CD4-positive, alpha-beta memory T cell (primary cell): ENCODE measurements around the gene C20orf96. TPM values are rescaled to one million over a fixed set of nuclear protein-coding genes. Genes with fewer than 3 reads are reported as not detected.

Experiments used
- CTCF ChIA-PET: fragments of 350-600 bp; sonication (Branson Sonifier 250); formaldehyde crosslinking; loops from one replicate; lab custom pipeline; 2021; ENCODE audit warnings: inconsistent platforms; ENCODE audit not compliant: partially characterized antibody; lab: Charles Lee
- POLR2A ChIA-PET: fragments of 350-600 bp; sonication (Branson Sonifier 250); formaldehyde crosslinking; loops from one replicate; lab custom pipeline; 2021; ENCODE audit not compliant: partially characterized antibody; lab: Charles Lee
- DNase-seq, 5 donors: peaks; one replicate each; pipeline versions ENCODE4 v3.0.0 to v3.0.0-alpha.2; 2020 to 2022; ENCODE audit warnings: mixed read lengths in 1 of 5
- H3K27ac ChIP-seq: one replicate; pipeline ENCODE4 v1.7.0; 2013; ENCODE audit warnings: low read depth, low read length
- H3K27me3 ChIP-seq: 2 replicates; pipeline ENCODE4 v1.7.0; 2013; ENCODE audit warnings: mild to moderate bottlenecking, low read length, moderate library complexity; ENCODE audit not compliant: insufficient read depth
- H3K36me3 ChIP-seq: 2 replicates; pipeline ENCODE4 v1.7.0; 2013; ENCODE audit warnings: mild to moderate bottlenecking, low read length, moderate library complexity; ENCODE audit not compliant: insufficient read depth
- H3K4me1 ChIP-seq: 2 replicates; pipeline ENCODE4 v1.7.0; 2013; ENCODE audit warnings: mild to moderate bottlenecking, low read length, moderate library complexity; ENCODE audit not compliant: insufficient read depth
- H3K4me3 ChIP-seq, 2 donors: one replicate each; pipeline ENCODE4 v1.7.0; 2013; ENCODE audit warnings: low read length in 2 of 2, mild to moderate bottlenecking in 1 of 2
- H3K9me3 ChIP-seq, 2 donors: one replicate each; pipeline ENCODE4 v1.7.0; 2013; ENCODE audit warnings: low read length in 2 of 2, control low read depth in 1 of 2; ENCODE audit not compliant: control insufficient read depth in 1 of 2
- H3K27ac Mint-ChIP-seq, 7 donors: one replicate each; pipeline ENCODE4 v1.8.0; 2020 to 2021; ENCODE audit warnings: mixed read lengths in 7 of 7, mild to moderate bottlenecking in 6 of 7, inconsistent platforms in 3 of 7, moderate library complexity in 3 of 7
- H3K27me3 Mint-ChIP-seq, 2 donors: one replicate each; pipeline ENCODE4 v1.8.0; 2020 to 2021; ENCODE audit warnings: mixed read lengths in 2 of 2
- H3K36me3 Mint-ChIP-seq, 2 donors: one replicate each; pipeline ENCODE4 v1.8.0; 2020 to 2021; ENCODE audit warnings: mixed read lengths in 2 of 2, inconsistent platforms in 1 of 2, mild to moderate bottlenecking in 1 of 2
- H3K4me1 Mint-ChIP-seq, 4 donors: one replicate each; pipeline ENCODE4 v1.8.0; 2020 to 2021; ENCODE audit warnings: mixed read lengths in 4 of 4, mild to moderate bottlenecking in 1 of 4
- H3K4me3 Mint-ChIP-seq, 8 donors: one replicate each; pipeline ENCODE4 v1.8.0; 2020 to 2021; ENCODE audit warnings: mixed read lengths in 8 of 8, mild to moderate bottlenecking in 7 of 8, moderate library complexity in 6 of 8, inconsistent platforms in 3 of 8
- H3K9me3 Mint-ChIP-seq, 8 donors: one replicate each; pipeline ENCODE4 v1.8.0; 2020 to 2021; ENCODE audit warnings: mixed read lengths in 8 of 8, mild to moderate bottlenecking in 5 of 8, inconsistent platforms in 3 of 8, moderate library complexity in 1 of 8
- intact Hi-C: fragments of 100-400 bp; cut with micrococcal nuclease; formaldehyde crosslinking; loops from one replicate; pipeline ENCODE4 v1.15.1; 2023
- polyA plus RNA-seq, 2 donors: library from polyadenylated mRNA; unstranded; fragments of 300-500 nt; fragmentation: Illumina TruSeq; gene quantifications; one replicate each; pipeline ENCODE4 v1.2.3, GENCODE V29; 2021
- total RNA-seq, 2 experiments: library from RNA; stranded (reverse); gene quantifications; one replicate each; pipeline ENCODE4 v1.2.3, GENCODE V29; 2021

Gene C20orf96
- total and polyA plus RNA-seq, 4 experiments from 2014 or later = 0.25 to 2.5 (median 1.1) TPM

- Mint-ChIP-seq H3K4me1 (peaks cover 19 to 38% (median 24%) of the 10 kb centered on the region in 4 donors), H3K9me3 (peaks cover 0 to 3% (median 0%) of the 10 kb centered on the region in 8 donors), H3K4me3 (no peak overlapping the region), H3K27ac (peak overlapping the region in 2 of 7 donors; percentile 25 to 57), H3K36me3 (peaks cover 3 to 22% of the 10 kb centered on the region in 2 donors), H3K27me3 (no peaks in the 10 kb centered on the region)
- Histone ChIP-seq H3K4me3 (no peak overlapping the region), H3K9me3 (no peaks in the 10 kb centered on the region), H3K36me3 (no peaks in the 10 kb centered on the region), H3K27me3 (no peaks in the 10 kb centered on the region), H3K4me1 (peaks cover 28% of the 10 kb centered on the region), H3K27ac (no peak overlapping the region)
- no peak for DNase-seq
- CTCF ChIA-PET = no interaction called here
- POLR2A ChIA-PET = interaction anchor here (0.8 to 1.4 kb wide), 3 partner anchors 12 to 23 kb away, joined by 3 to 4 read pairs (median 3); partner anchors contain the start of gene SOX12
- intact Hi-C loops = no loop called here
Measured at GRCh38 chr20:301886-302848, 11.6 kb upstream of the C20orf96 start.

GRCh38 chr20:300345-300990, 9.9 kb upstream of the C20orf96 start:
- no peak for DNase-seq
- peak overlapping the region; percentile 20 to 77 (median 44) for H3K4me3 Mint-ChIP-seq
- ChIA-PET POLR2A (interaction anchor here (0.8 to 5.4 kb wide), 2 partner anchors 24 kb away, joined by 3 to 112 read pairs; partner anchors contain the start of gene SOX12), CTCF (interaction anchor here (2.1 to 3.8 kb wide), 3 partner anchors 20 to 30 kb away, joined by 6 to 18 read pairs (median 16); partner anchors contain the start of gene SOX12)
- H3K27ac Mint-ChIP-seq = peak overlapping the region; percentile 9 to 86 (median 66)
- Histone ChIP-seq H3K9me3 (no peaks in the 10 kb centered on the region), H3K4me1 (peaks cover 33% of the 10 kb centered on the region), H3K27me3 (no peaks in the 10 kb centered on the region), H3K4me3 (no peak overlapping the region), H3K36me3 (no peaks in the 10 kb centered on the region), H3K27ac (no peak overlapping the region)
- peaks cover 3 to 25% of the 10 kb centered on the region in 2 donors for H3K36me3 Mint-ChIP-seq
- H3K4me1 Mint-ChIP-seq = peaks cover 28 to 51% (median 37%) of the 10 kb centered on the region in 4 donors
- H3K27me3 Mint-ChIP-seq = no peaks in the 10 kb centered on the region
- no peaks in the 10 kb centered on the region for H3K9me3 Mint-ChIP-seq
- intact Hi-C loops = no loop called here

- H3K36me3 Mint-ChIP-seq = peaks cover 3 to 25% of the 10 kb centered on the region in 2 donors
- H3K27me3 Mint-ChIP-seq = no peaks in the 10 kb centered on the region
- POLR2A ChIA-PET = interaction anchor here (0.7 to 5.4 kb wide), 7 partner anchors 11 to 245 kb away, joined by 3 to 112 read pairs (median 11); partner anchors contain the start of genes CSNK2A1, SOX12 and TRIB3
- H3K27ac Mint-ChIP-seq = peak overlapping the region; percentile 97 to 99 (median 99)
- peak overlapping the region; percentile 97 to 100 (median 98) for H3K4me3 Mint-ChIP-seq
- H3K9me3 ChIP-seq = no peaks in the 10 kb centered on the region
- peak overlapping the region; percentile 85 for H3K27ac ChIP-seq
- H3K4me1 ChIP-seq = peaks cover 33% of the 10 kb centered on the region
- H3K36me3 ChIP-seq = no peaks in the 10 kb centered on the region
- CTCF ChIA-PET = interaction anchor here (2.1 to 3.8 kb wide), 4 partner anchors 22 to 33 kb away, joined by 6 to 18 read pairs (median 14); partner anchors contain the start of gene SOX12
- intact Hi-C loops = loop anchor here (5.0 kb wide), 1 partner anchor 243 kb away; the partner anchor contains the start of gene CSNK2A1
- no peaks in the 10 kb centered on the region for H3K9me3 Mint-ChIP-seq
- DNase-seq = no peak
- H3K4me1 Mint-ChIP-seq = peaks cover 28 to 51% (median 37%) of the 10 kb centered on the region in 4 donors
- no peaks in the 10 kb centered on the region for H3K27me3 ChIP-seq
- H3K4me3 ChIP-seq = peak overlapping the region; percentile 67 to 94
Measured at GRCh38 chr20:298776-299391, 8.3 kb upstream of the C20orf96 start.

GRCh38 chr20:297925-298775, 7.6 kb upstream of the C20orf96 start:
- ChIA-PET CTCF (interaction anchor here (2.1 to 3.8 kb wide), 4 partner anchors 22 to 32 kb away, joined by 6 to 18 read pairs (median 14); partner anchors contain the start of gene SOX12), POLR2A (interaction anchor here (0.7 to 5.4 kb wide), 7 partner anchors 12 to 245 kb away, joined by 3 to 112 read pairs (median 11); partner anchors contain the start of genes CSNK2A1, SOX12 and TRIB3)
- Mint-ChIP-seq H3K27me3 (no peaks in the 10 kb centered on the region), H3K27ac (peak overlapping the region; percentile 97 to 99 (median 99)), H3K9me3 (no peaks in the 10 kb centered on the region), H3K36me3 (peaks cover 3 to 25% of the 10 kb centered on the region in 2 donors), H3K4me3 (peak overlapping the region; percentile 97 to 100 (median 98)), H3K4me1 (peaks cover 28 to 51% (median 37%) of the 10 kb centered on the region in 4 donors)
- H3K4me1 ChIP-seq = peaks cover 33% of the 10 kb centered on the region
- no peaks in the 10 kb centered on the region for H3K36me3 ChIP-seq
- H3K27me3 ChIP-seq = no peaks in the 10 kb centered on the region
- intact Hi-C loops = loop anchor here (1.0 to 5.0 kb wide), 2 partner anchors 27 to 244 kb away; partner anchors contain the start of genes CSNK2A1 and SOX12
- H3K9me3 ChIP-seq = no peaks in the 10 kb centered on the region
- H3K4me3 ChIP-seq = peak overlapping the region; percentile 67 to 94
- peak overlapping the region; percentile 85 for H3K27ac ChIP-seq
- peak; percentile 42 to 65 (median 43) for DNase-seq

GRCh38 chr20:297098-297924, 6.8 kb upstream of the C20orf96 start, which contains the start of gene ZCCHC3:
Gene ZCCHC3, plus strand, starts transcription at chr20:297570. Its CDS starts 17 bp downstream, at chr20:297587.
- Histone ChIP-seq H3K4me1 (peaks cover 33% of the 10 kb centered on the region), H3K9me3 (no peaks in the 10 kb centered on the region), H3K27me3 (no peaks in the 10 kb centered on the region), H3K36me3 (no peaks in the 10 kb centered on the region), H3K27ac (peak within 1 kb of the TSS; percentile 85), H3K4me3 (peak within 1 kb of the TSS; percentile 67 to 94)
- Mint-ChIP-seq H3K36me3 (peaks cover 3 to 25% of the 10 kb centered on the region in 2 donors), H3K27ac (peak within 1 kb of the TSS; percentile 97 to 99 (median 99)), H3K4me1 (peaks cover 30 to 56% (median 37%) of the 10 kb centered on the region in 4 donors), H3K9me3 (no peaks in the 10 kb centered on the region), H3K4me3 (peak within 1 kb of the TSS; percentile 98 to 100 (median 99)), H3K27me3 (no peaks in the 10 kb centered on the region)
- intact Hi-C loops = loop anchor here (1.0 to 5.0 kb wide), 2 partner anchors 28 to 245 kb away; partner anchors contain the start of genes CSNK2A1 and SOX12
- POLR2A ChIA-PET = interaction anchor here (1.1 to 5.4 kb wide), 10 partner anchors 9 to 246 kb away, joined by 3 to 112 read pairs (median 6); partner anchors contain the start of genes CSNK2A1, DEFB129, SOX12 and TBC1D20
- CTCF ChIA-PET = interaction anchor here (0.8 to 3.8 kb wide), 3 partner anchors 28 to 33 kb away, joined by 5 to 18 read pairs (median 12); partner anchors contain the start of gene SOX12
- peak; percentile 83 to 84 (median 83) for DNase-seq
